Activated CD8-positive, alpha-beta memory T cell treated with anti-CD3 and anti-CD28 coated beads for 36 hours (primary cell): Measurements from ENCODE around the gene PAM16. TPM values are rescaled to one million over a fixed set of nuclear protein-coding genes. Genes with fewer than 3 reads are reported as not detected.

Experiments used
- CTCF ChIA-PET: fragments of 350-600 bp; sonication (Branson Sonifier 250); formaldehyde crosslinking; loops from one replicate; lab custom pipeline; 2021; ENCODE audit warnings: antibody characterized with exemption; lab: Charles Lee
- POLR2A ChIA-PET: fragments of 350-600 bp; sonication (Branson Sonifier 250); formaldehyde crosslinking; loops from one replicate; lab custom pipeline; 2021; ENCODE audit warnings: antibody characterized with exemption; lab: Charles Lee
- total RNA-seq, 2 experiments: library from RNA; stranded (reverse); gene quantifications; one replicate each; pipeline ENCODE4 v1.2.3, GENCODE V29; 2021

The PAM16 gene
- total RNA-seq, 2 experiments from 2014 or later = 72.6 to 73.8 TPM

- ChIA-PET CTCF (no interaction called here), POLR2A (interaction anchor here (1.0 kb wide), 1 partner anchor 13 kb away, joined by 4 read pairs; no protein-coding TSS in a partner anchor)
Observed at GRCh38 chr16:4385789-4386450, 34.8 kb upstream of the PAM16 start.

GRCh38 chr16:4385066-4385788, 34.1 kb upstream of the PAM16 start:
- CTCF ChIA-PET = no interaction called here
- POLR2A ChIA-PET = no interaction called here

- POLR2A ChIA-PET = no interaction called here
- CTCF ChIA-PET = no interaction called here
Observed at GRCh38 chr16:4384509-4384942, 33.4 kb upstream of the PAM16 start.

- ChIA-PET CTCF (no interaction called here), POLR2A (no interaction called here)
Observed at GRCh38 chr16:4383591-4384444, 32.7 kb upstream of the PAM16 start.

GRCh38 chr16:4382795-4383357, 31.8 kb upstream of the PAM16 start:
- POLR2A ChIA-PET = no interaction called here
- CTCF ChIA-PET = interaction anchor here (1.3 kb wide), 1 partner anchor 22 kb away, joined by 3 read pairs; no protein-coding TSS in a partner anchor

- POLR2A ChIA-PET = no interaction called here
- CTCF ChIA-PET = interaction anchor here (1.3 kb wide), 1 partner anchor 23 kb away, joined by 3 read pairs; no protein-coding TSS in a partner anchor
Observed at GRCh38 chr16:4381935-4382794, 31.0 kb upstream of the PAM16 start.

- ChIA-PET POLR2A (no interaction called here), CTCF (interaction anchor here (1.3 kb wide), 1 partner anchor 23 kb away, joined by 3 read pairs; no protein-coding TSS in a partner anchor)
Observed at GRCh38 chr16:4381072-4381934, 30.2 kb upstream of the PAM16 start.

GRCh38 chr16:4380119-4381063, 29.3 kb upstream of the PAM16 start:
- CTCF ChIA-PET = interaction anchor here (0.7 kb wide), 2 partner anchors 29 to 72 kb away, joined by 3 read pairs; partner anchors contain the start of gene PAM16

GRCh38 chr16:4378999-4379690, 28.0 kb upstream of the PAM16 start:
- CTCF ChIA-PET = interaction anchor here (0.7 to 2.4 kb wide), 2 partner anchors 24 to 28 kb away, joined by 3 to 7 read pairs; partner anchors contain the start of gene PAM16

More at GRCh38 chr16:4380119-4381063, 29.3 kb upstream of the PAM16 start:
- POLR2A ChIA-PET = no interaction called here

GRCh38 chr16:4378161-4378666, 27.1 kb upstream of the PAM16 start:
- ChIA-PET CTCF (interaction anchor here (2.4 kb wide), 1 partner anchor 25 kb away, joined by 7 read pairs; no protein-coding TSS in a partner anchor), POLR2A (no interaction called here)

More at GRCh38 chr16:4378999-4379690, 28.0 kb upstream of the PAM16 start:
- POLR2A ChIA-PET = no interaction called here

- ChIA-PET POLR2A (no interaction called here), CTCF (interaction anchor here (2.4 kb wide), 1 partner anchor 25 kb away, joined by 7 read pairs; no protein-coding TSS in a partner anchor)
Observed at GRCh38 chr16:4377573-4378154, 26.5 kb upstream of the PAM16 start.

- ChIA-PET POLR2A (no interaction called here), CTCF (interaction anchor here (2.4 kb wide), 1 partner anchor 26 kb away, joined by 7 read pairs; no protein-coding TSS in a partner anchor)
Observed at GRCh38 chr16:4376893-4377572, 25.9 kb upstream of the PAM16 start.

- POLR2A ChIA-PET = no interaction called here
- CTCF ChIA-PET = interaction anchor here (1.7 kb wide), 1 partner anchor 26 kb away, joined by 8 read pairs; no protein-coding TSS in a partner anchor
Observed at GRCh38 chr16:4376126-4376892, 25.2 kb upstream of the PAM16 start.
